ENCODE results near the gene IGFLR1.

GRCh38 chr19:35741203-35741515 lies 1.1 kb downstream of the IGFLR1 start:
- TF ChIP-seq CTCF (IDR thresholded peaks at IDR 0.05) (no peak), POLR2A (IDR thresholded peaks at IDR 0.05) (no peak)
